HFFc6 (cell line): ENCODE results near the gene CRK. TPM values are rescaled to one million over a fixed set of nuclear protein-coding genes. Genes with fewer than 3 reads are reported as not detected.
"Not testable (repeated sequence)": the region's sequence is repeated elsewhere in the genome, so short reads cannot be mapped to it uniquely, and the experiment has no call there.

ENCODE experiments used
- DNase-seq: peaks from one replicate; pipeline ENCODE4 v3.0.0-alpha.2; 2018
- H3K27ac Mint-ChIP-seq: 2 replicates; pipeline ENCODE4 v1.8.0; 2020; ENCODE audit warnings: mild to moderate bottlenecking, mixed read lengths
- H3K27me3 Mint-ChIP-seq: 2 replicates; pipeline ENCODE4 v1.8.0; 2021; ENCODE audit warnings: mild to moderate bottlenecking, moderate library complexity, mixed read lengths; ENCODE audit not compliant: insufficient read depth
- H3K36me3 Mint-ChIP-seq: 2 replicates; pipeline ENCODE4 v1.8.0; 2021; ENCODE audit warnings: low read depth, mixed read lengths
- H3K4me1 Mint-ChIP-seq: 2 replicates; pipeline ENCODE4 v1.8.0; 2020; ENCODE audit warnings: low read depth, mixed read lengths
- H3K4me3 Mint-ChIP-seq: 2 replicates; pipeline ENCODE4 v1.8.0; 2020; ENCODE audit warnings: mild to moderate bottlenecking, moderate library complexity, mixed read lengths
- H3K9me3 Mint-ChIP-seq: 2 replicates; pipeline ENCODE4 v1.8.0; 2020; ENCODE audit warnings: mild to moderate bottlenecking, mixed read lengths
- CTCF ChIP-seq: fragments of 200-600 bp; sonication (generic); IDR thresholded peaks from 2 replicates; pipeline ENCODE4 v1.5.0; 2021; ENCODE audit warnings: antibody characterized with exemption, mild to moderate bottlenecking
- total RNA-seq, 6 experiments: library from RNA; stranded (reverse); fragmentation: NEBNext Ultra II Directional; extraction: Animal tissue kit (Norgen Biotek cat#: 25700); gene quantifications; 2 replicates in 1 of 6; 3 replicates in 5 of 6; pipeline ENCODE4 v1.2.3, GENCODE V29; 2021

CRK gene
- total RNA-seq, 6 experiments from 2014 or later: 71.1 to 83.1 (median 77.5) TPM

GRCh38 chr17:1384905-1385435 is 71.1 kb downstream of the CRK start:
- Mint-ChIP-seq H3K36me3 (peaks cover 14% of the 10 kb centered on the region; the same call in 1 of the 2 replicates), H3K9me3 (no peaks in the 10 kb centered on the region), H3K4me3 (no peak overlapping the region), H3K27ac (0 out of 2 replicates have a peak overlapping the region, but pooled peaks have one; percentile 13), H3K4me1 (peaks cover 45% of the 10 kb centered on the region), H3K27me3 (peaks cover 5% of the 10 kb centered on the region)
- no peak for TF ChIP-seq CTCF
- no peak for DNase-seq

- Mint-ChIP-seq H3K4me3 (peak overlapping the region; percentile 6; the same call in 1 of the 2 replicates), H3K4me1 (peaks cover 72% of the 10 kb centered on the region), H3K36me3 (peaks cover 7% of the 10 kb centered on the region; the same call in 1 of the 2 replicates), H3K9me3 (no peaks in the 10 kb centered on the region), H3K27ac (peak overlapping the region; percentile 33), H3K27me3 (peaks cover 4% of the 10 kb centered on the region)
- no peak for DNase-seq
- no peak for TF ChIP-seq CTCF
Measured at GRCh38 chr17:1379930-1380313, 76.1 kb downstream of the CRK start.

- Mint-ChIP-seq H3K27me3 (0 out of 2 replicates have a peak, but pooled peaks cover 2% of the 10 kb centered on the region), H3K27ac (peak overlapping the region; percentile 33)
Measured at GRCh38 chr17:1379208-1379929, 76.7 kb downstream of the CRK start.

GRCh38 chr17:1378476-1378860 is 77.6 kb downstream of the CRK start:
- not testable (repeated sequence) for H3K36me3 Mint-ChIP-seq, H3K9me3 Mint-ChIP-seq, DNase-seq, H3K27me3 Mint-ChIP-seq
- Mint-ChIP-seq H3K4me3 (peak overlapping the region; percentile 32; the same call in 1 of the 2 replicates), H3K4me1 (peaks cover 77% of the 10 kb centered on the region), H3K27ac (peak overlapping the region; percentile 65)

More at GRCh38 chr17:1379208-1379929, 76.7 kb downstream of the CRK start:
- DNase-seq: no peak
- H3K9me3 Mint-ChIP-seq: no peaks in the 10 kb centered on the region
- peaks cover 75% of the 10 kb centered on the region for H3K4me1 Mint-ChIP-seq
- peak overlapping the region; percentile 24 for H3K4me3 Mint-ChIP-seq
- no peak for TF ChIP-seq CTCF
- H3K36me3 Mint-ChIP-seq: peaks cover 7% of the 10 kb centered on the region; the same call in 1 of the 2 replicates

- DNase-seq: no peak
- 0 out of 2 replicates have a peak, but pooled peaks cover 2% of the 10 kb centered on the region for H3K27me3 Mint-ChIP-seq
- H3K27ac Mint-ChIP-seq: peak overlapping the region; percentile 48; the same call in 1 of the 2 replicates
- no peak for TF ChIP-seq CTCF
- H3K4me3 Mint-ChIP-seq: no peak overlapping the region
- peaks cover 80% of the 10 kb centered on the region for H3K4me1 Mint-ChIP-seq
- no peaks in the 10 kb centered on the region for H3K9me3 Mint-ChIP-seq
- H3K36me3 Mint-ChIP-seq: peaks cover 7% of the 10 kb centered on the region; the same call in 1 of the 2 replicates
Measured at GRCh38 chr17:1377334-1377733, 78.7 kb downstream of the CRK start.

GRCh38 chr17:1376061-1376460 is 80.0 kb downstream of the CRK start:
- peaks cover 78% of the 10 kb centered on the region for H3K4me1 Mint-ChIP-seq
- DNase-seq: no peak
- H3K36me3 Mint-ChIP-seq: peaks cover 7% of the 10 kb centered on the region; the same call in 1 of the 2 replicates
- TF ChIP-seq CTCF: no peak
- H3K4me3 Mint-ChIP-seq: peak overlapping the region; percentile 33
- H3K9me3 Mint-ChIP-seq: no peaks in the 10 kb centered on the region
- H3K27ac Mint-ChIP-seq: peak overlapping the region; percentile 15
- H3K27me3 Mint-ChIP-seq: no peaks in the 10 kb centered on the region
